ENCODE results near the gene UGT3A1.

UGT3A1 gene

DNA sequence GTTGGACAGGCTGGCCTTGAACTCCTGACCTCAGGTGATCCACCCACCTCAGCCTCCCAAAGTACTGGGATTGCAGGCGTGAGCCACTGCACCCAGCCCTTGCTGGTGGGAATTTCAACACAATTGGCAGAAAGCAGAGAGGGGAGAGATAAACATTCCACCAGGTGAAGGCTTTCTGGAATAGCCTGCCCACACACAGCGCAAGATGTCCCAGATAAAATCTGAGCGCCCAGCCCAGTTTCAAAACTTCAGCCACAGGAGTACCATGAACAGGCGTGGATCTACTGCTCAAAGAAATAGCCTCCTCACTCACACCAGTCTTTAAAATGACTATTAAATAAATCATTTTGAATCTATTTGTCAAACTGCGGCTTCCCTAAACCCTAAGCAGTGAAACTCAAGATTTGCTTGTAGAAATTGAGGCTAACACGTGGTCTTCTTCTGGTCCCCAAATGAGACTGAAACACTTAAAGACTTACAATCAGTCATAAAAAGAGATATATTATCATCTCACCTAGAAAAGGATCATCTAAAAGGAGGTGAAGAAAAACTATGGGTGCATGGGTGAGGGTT lies 87.5 kb downstream of the UGT3A1 start:
- DNase-seq = no peak

DNA sequence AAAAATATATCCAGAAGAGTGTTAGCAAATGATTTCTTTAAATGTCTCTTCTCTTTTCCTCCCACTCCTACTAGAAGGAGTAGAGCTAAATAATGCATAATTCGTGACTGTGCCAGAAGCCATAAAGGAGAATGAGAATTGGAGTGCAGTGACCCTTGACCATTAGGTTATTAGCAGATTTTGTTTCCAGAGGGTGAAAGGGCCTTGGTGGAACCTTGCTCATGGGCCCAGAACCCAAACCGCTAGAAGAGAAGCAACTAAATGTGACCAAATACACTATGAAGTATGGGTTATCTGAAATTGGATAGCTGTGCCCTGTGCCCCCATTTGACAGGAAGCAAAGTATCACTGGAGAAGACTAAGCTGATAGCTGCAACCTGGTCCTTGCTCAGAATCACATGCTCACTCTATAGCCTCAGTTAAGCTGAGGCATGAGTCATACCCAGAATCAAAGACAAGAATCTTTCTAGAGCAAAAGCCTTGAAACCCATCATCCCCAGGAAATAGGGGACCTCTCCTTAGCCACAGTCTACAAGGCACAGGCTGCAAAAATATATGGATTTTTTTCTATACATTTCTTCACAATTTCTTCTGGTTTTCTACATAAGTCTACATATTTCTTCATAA lies 89.0 kb downstream of the UGT3A1 start:
- no peak for DNase-seq

Measured in NK-92 treated with Interleukin-12 subunit alpha and Interleukin-12 subunit beta, amount 100 ng/mL, for 24 hours (cell line).